KOPT-K1 (cell line): ENCODE results near the gene KDSR.

Source experiments
- H3K27ac ChIP-seq: fragments of 200-600 bp; sonication (generic); 2 replicates; pipeline ENCODE4 v1.5.1; 2016; ENCODE audit warnings: antibody characterized with exemption, mild to moderate bottlenecking, low read depth, low read length; ENCODE audit not compliant: poor library complexity, severe bottlenecking
- H3K36me3 ChIP-seq: fragments of 200-600 bp; sonication (generic); 2 replicates; pipeline ENCODE4 v1.5.1; 2017; ENCODE audit warnings: antibody characterized with exemption, mild to moderate bottlenecking, low read length, moderate library complexity; ENCODE audit not compliant: insufficient read depth
- H3K9me3 ChIP-seq: fragments of 200-600 bp; sonication (generic); 2 replicates; pipeline ENCODE4 v1.5.1; 2017; ENCODE audit warnings: antibody characterized with exemption, low read length, mild to moderate bottlenecking; ENCODE audit not compliant: insufficient read depth, poor library complexity, severe bottlenecking

The KDSR gene

DNA sequence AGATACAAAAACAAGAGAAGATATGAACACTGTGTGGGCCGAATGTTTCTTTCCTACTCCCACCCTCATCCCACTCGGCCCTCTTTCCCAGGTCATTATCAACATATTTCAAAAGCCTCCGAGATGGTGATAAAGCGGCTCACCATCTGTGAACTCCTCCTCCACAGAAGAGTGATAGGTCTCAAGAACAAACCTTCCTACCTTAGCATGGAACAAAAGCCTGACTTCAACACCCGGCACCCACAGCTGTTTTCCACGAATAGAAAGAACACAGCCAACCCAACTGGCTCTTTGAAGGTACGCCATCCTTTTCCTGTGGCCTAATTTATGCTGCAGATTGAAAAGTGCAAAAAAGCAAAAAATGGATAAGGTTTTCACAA lies 76.2 kb downstream of the KDSR start:
- Histone ChIP-seq H3K36me3 (peaks cover 13% of the 10 kb centered on the region), H3K27ac (peak overlapping the region; percentile 66), H3K9me3 (no peaks in the 10 kb centered on the region)

DNA sequence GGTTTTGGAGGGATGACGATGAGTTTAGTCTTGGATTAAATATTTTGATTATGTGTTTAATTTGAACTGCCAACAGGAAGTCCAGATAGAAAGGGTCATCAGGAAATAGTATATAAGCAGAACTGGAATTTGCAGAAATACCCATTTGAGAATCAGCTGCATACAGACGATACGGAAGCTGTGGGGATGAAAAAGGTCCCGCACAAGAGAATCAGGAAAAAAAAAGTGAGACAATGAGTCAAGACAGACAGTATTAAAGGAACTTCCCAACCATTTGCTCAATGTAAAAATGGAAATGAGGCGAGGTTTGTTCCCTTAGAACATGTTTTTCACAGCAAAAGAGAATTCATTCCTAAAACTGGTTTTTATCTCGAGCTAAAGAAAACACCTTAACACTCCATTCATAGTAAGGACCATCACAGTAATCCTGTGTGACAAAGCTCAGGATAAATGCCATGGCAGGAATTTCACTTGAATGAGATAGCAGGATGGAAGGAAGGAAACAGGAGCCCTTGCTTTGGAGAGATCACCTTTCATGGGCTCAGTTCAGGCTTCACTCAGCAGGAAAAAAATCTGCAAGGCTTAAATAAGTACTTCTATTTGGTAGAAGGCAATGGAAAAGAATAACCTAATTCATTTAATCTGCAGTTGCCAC lies 76.7 kb downstream of the KDSR start:
- Histone ChIP-seq H3K9me3 (no peaks in the 10 kb centered on the region), H3K36me3 (peaks cover 18% of the 10 kb centered on the region), H3K27ac (peak overlapping the region; percentile 66)

DNA sequence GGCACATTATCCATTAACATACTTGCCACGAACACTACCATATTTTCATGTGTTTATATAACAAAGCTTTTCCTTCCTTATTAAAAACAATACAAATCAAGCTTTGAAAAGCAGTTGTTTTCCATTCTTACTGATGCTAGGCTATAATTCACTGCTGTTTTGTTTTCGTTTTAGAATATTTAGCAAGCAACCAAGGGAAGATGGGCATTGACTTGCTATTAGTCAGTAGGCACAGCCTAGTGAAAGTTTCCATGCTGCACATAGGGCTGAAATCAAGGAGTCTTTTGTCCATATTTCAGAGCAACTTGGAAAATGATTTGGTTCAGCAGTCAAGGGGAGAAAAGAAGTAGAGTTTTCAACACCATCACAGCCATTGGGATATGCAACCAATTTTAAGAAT lies 78.7 kb downstream of the KDSR start:
- Histone ChIP-seq H3K9me3 (no peaks in the 10 kb centered on the region), H3K36me3 (peaks cover 15% of the 10 kb centered on the region), H3K27ac (no peak overlapping the region)

DNA sequence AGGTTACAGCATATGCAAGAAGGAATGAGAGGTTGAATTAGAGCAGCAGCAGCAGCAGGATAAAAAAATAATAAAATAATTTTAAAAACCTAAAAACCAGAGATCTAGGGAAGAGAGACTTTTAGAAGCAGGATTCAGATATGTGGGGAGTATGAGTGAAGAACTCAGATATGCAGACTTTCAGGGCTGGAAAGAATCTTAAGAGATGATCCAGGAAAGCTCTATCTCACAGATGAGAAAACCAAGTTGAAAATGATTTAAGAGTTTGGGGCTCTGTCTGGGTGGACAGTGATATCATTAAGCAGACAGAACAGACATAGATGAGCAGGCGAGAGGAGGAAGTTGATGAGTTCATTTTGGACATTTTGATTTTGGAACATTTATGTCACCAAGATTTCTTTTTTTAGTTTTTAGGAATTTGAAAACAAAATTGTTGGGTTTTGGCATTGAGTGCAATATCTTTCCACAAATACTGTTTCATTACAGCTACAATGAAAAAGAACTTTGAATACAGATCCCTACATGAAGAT lies 79.2 kb downstream of the KDSR start:
- H3K9me3 ChIP-seq = no peaks in the 10 kb centered on the region
- H3K27ac ChIP-seq = no peak overlapping the region
- H3K36me3 ChIP-seq = peaks cover 12% of the 10 kb centered on the region; the same call in 1 of the 2 replicates

DNA sequence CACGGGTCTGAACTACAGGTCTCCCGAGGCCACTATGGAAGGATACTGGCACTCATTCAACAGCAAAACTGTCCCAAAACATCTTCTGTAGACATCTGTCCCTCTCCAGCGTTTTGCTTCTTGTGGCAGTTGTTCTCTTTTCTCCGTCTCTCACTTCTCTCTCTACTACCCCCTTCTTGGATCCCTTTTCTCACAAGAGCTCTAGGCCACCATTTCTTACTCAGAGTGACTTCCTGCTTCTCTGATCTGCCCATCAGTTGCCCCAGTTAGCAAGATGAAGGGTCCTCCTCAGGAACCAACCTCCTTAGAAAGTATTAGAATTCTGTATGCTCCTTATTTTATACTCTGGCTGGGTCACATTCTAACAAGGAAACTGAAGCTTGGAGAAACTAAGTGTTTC lies 80.1 kb downstream of the KDSR start:
- no peaks in the 10 kb centered on the region for H3K9me3 ChIP-seq
- H3K27ac ChIP-seq = no peak overlapping the region
- H3K36me3 ChIP-seq = peaks cover 12% of the 10 kb centered on the region; the same call in 1 of the 2 replicates

DNA sequence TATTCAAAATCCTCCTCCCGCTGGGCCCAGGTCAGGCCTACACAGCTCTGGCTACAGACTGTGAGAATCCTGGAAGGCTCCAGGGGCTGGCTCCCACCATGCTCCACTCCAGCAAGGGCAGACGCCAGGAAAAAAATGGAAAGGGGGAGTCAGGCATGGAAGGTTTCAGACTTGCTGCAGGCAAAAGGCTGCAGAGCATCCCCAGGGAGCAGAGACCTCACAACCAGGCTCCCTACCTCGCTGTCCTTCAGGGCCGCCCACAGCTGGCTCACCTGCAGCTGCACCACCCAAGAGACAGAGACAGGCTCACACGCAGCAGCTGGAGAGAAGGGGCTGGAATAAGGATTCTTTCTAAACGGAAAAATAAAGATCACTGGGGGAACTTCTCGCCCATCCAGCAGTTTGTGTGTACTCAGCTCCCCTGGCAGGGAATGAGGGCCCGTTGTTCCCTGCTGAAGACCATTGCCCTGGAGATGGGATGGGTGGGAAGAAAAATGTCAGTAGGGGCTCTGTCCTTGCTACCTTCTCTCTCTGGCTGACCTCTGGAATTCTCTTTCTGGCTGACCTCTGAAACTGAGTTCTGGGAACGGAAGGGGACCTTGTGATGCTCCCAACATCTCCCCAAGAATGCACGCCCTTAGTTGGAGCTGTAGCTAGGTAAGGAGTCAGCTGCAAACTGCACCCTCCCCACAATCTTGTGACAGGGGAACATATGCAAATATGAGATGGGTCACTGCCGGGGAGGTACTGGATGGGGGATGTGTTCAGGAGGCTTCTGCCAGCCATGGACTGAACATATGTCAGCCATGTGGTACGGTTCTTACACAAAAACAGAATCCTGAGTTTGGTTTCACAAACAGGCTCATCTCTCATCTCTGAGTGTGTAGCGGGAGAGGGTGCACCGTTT lies 81.9 kb downstream of the KDSR start:
- Histone ChIP-seq H3K27ac (no peak overlapping the region), H3K36me3 (peaks cover 22% of the 10 kb centered on the region), H3K9me3 (no peaks in the 10 kb centered on the region)

DNA sequence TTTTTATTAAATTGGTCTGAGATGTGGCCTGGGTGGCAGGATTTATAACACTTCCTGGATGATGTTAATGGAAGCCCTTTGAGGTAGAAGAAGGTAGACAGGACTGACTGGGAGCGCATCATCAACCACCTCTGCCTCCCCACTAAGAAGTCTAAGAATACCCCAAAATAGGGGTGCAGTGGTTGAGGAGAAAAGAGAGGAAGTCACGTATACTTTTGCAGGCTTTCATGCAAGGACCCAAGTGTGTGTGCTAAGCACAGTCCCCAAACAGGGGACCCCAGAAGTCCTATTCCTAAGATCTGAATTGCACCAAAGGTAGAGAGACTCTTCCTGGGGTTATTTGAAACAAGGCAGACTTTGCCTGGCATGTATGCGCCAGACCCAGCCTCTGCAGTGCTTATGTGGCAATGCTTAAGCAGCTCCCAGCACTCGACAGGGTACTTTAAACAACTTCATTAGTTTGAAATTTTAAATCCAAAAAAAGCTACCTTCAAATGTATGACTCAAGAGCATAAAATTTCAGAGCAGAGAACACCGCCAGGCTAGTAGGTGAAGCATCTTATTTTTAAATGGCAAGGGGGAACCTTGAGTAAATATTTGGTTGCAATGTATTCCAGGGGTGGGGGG lies 82.7 kb downstream of the KDSR start:
- Histone ChIP-seq H3K27ac (no peak overlapping the region), H3K9me3 (no peaks in the 10 kb centered on the region), H3K36me3 (peaks cover 23% of the 10 kb centered on the region)

DNA sequence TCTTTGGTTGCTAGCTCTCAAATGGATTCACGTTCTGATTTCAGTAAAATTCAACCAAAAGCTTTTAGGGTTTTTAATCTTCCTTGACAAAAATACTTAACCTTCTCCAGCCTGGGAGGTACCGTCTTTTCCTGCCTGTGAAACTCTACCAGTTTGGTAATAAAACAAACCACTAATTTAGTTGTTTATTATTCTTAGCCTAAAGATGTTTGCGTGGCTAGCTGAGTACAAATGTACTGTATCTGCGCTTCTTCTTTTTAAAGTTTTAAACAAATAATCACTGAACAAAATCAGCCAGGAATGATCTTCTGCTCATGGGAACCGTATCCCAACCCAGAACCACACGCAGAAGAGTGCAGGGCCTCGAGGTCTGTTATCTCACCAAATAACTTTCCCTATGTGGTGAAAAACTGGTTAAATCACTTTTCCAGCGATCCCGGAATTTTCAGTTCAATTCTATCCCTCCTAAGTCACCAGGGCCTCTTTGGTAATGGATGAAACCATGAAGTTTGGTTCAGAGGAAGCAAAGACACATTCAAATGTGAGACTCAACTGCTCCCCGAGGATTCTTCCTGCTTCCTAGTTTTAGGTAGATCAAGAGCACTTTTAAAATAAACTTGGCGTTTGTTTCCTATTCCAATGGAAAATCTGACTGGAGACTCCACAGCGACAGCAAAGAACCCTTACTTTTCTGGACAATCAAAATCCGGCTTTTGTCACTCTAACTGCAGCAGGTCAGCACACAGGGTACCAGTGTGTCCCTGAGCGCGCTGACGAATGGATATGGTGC lies 83.5 kb downstream of the KDSR start:
- H3K36me3 ChIP-seq = peaks cover 23% of the 10 kb centered on the region
- no peaks in the 10 kb centered on the region for H3K9me3 ChIP-seq
- H3K27ac ChIP-seq = no peak overlapping the region

DNA sequence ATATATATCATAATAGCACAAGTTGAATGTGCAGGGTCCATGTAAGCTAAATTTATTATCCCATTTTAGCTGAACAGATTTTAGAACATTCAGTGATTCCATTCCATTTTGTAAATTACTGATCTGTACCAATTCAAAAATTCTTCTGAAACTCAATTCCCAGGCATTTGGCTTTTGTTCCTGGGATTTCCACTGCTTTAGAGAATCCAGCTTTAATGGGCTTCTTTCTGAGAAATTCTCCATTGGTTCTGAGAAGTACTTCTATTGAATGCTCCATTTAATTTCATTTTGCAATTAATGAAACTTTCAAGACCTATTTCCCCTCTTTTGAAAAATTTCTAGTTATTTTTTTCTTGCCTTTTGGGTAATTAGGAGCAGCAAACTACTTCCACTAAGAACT lies 84.2 kb downstream of the KDSR start:
- Histone ChIP-seq H3K27ac (no peak overlapping the region), H3K9me3 (no peaks in the 10 kb centered on the region), H3K36me3 (peaks cover 23% of the 10 kb centered on the region)
